GM12878 (cell line): ENCODE data around the gene SEPSECS.

ENCODE experiments used
- CBX5 ChIP-seq: sonication (generic); IDR thresholded peaks from 2 replicates; pipeline ENCODE4 v1.6.1; 2016; ENCODE audit warnings: low read depth, moderate library complexity, mild to moderate bottlenecking, inconsistent platforms
- CREM ChIP-seq: IDR thresholded peaks from 2 replicates; pipeline ENCODE4 v1.6.1; 2014; ENCODE audit warnings: antibody characterized with exemption, low read depth
- DPF2 ChIP-seq: fragments of 450-650 bp; IDR thresholded peaks from 2 replicates; pipeline ENCODE4 v1.6.1; 2017; ENCODE audit warnings: mild to moderate bottlenecking
- EP300 ChIP-seq, 2 experiments: fragments of 150-350 bp in 1 of 2; IDR thresholded peaks; 2 replicates each; pipeline ENCODE4 v1.6.1; 2011 to 2012; ENCODE audit warnings: low read depth in 2 of 2, low read length in 2 of 2, borderline replicate concordance in 1 of 2, improper control_type of control experiment in 1 of 2, inconsistent platforms in 1 of 2; ENCODE audit not compliant: control insufficient read depth in 1 of 2
- NR2C1 ChIP-seq: fragments of 450-650 bp; IDR thresholded peaks from 2 replicates; pipeline ENCODE4 v1.6.1; 2017; ENCODE audit warnings: antibody characterized with exemption, mild to moderate bottlenecking, moderate library complexity
- POLR2A ChIP-seq: IDR thresholded peaks from 2 replicates; pipeline ENCODE4 v1.6.1; 2011; ENCODE audit warnings: low read depth, mild to moderate bottlenecking, low read length
- RFX5 ChIP-seq: IDR thresholded peaks from 2 replicates; pipeline ENCODE4 v1.6.1; 2011; ENCODE audit warnings: low read depth, low read length, improper control_type of control experiment
- SREBF2 ChIP-seq: IDR thresholded peaks from 2 replicates; pipeline ENCODE4 v1.6.1; 2012; ENCODE audit warnings: mild to moderate bottlenecking, low read length
- STAT1 ChIP-seq: fragments of 450-650 bp; conservative IDR thresholded peaks from 2 replicates; pipeline ENCODE4 v1.6.1; 2014; ENCODE audit warnings: antibody characterized with exemption, mild to moderate bottlenecking
- TAF1 ChIP-seq: IDR thresholded peaks from 2 replicates; pipeline ENCODE4 v1.6.1; 2011; ENCODE audit warnings: mild to moderate bottlenecking, low read depth, low read length, borderline replicate concordance
- WRNIP1 ChIP-seq: IDR thresholded peaks from 2 replicates; pipeline ENCODE4 v1.6.1; 2011; ENCODE audit warnings: low read depth, low read length, improper control_type of control experiment, borderline replicate concordance
- TF ChIP-seq, protein P1 (sequence below), 3 experiments: IDR thresholded peaks in 2 of 3; conservative IDR thresholded peaks in 1 of 3; 2 replicates each; pipeline ENCODE4 v1.5.1; 2011; ENCODE audit warnings: low read depth in 3 of 3, low read length in 3 of 3, mild to moderate bottlenecking in 3 of 3, control low read depth in 2 of 3, moderate library complexity in 2 of 3, inconsistent platforms in 1 of 3, mixed read lengths in 1 of 3; ENCODE audit not compliant: control insufficient read depth in 2 of 3, insufficient read depth in 1 of 3; ENCODE audit errors: extremely low read depth in 1 of 3
- TF ChIP-seq, protein P2 (sequence below): IDR thresholded peaks from 2 replicates; pipeline ENCODE4 v1.6.1; 2012; ENCODE audit warnings: low read length, inconsistent platforms
- TF ChIP-seq, protein P3 (sequence below): IDR thresholded peaks from 2 replicates; pipeline ENCODE4 v1.6.1; 2011; ENCODE audit warnings: low read depth, low read length, improper control_type of control experiment, borderline replicate concordance

DNA sequence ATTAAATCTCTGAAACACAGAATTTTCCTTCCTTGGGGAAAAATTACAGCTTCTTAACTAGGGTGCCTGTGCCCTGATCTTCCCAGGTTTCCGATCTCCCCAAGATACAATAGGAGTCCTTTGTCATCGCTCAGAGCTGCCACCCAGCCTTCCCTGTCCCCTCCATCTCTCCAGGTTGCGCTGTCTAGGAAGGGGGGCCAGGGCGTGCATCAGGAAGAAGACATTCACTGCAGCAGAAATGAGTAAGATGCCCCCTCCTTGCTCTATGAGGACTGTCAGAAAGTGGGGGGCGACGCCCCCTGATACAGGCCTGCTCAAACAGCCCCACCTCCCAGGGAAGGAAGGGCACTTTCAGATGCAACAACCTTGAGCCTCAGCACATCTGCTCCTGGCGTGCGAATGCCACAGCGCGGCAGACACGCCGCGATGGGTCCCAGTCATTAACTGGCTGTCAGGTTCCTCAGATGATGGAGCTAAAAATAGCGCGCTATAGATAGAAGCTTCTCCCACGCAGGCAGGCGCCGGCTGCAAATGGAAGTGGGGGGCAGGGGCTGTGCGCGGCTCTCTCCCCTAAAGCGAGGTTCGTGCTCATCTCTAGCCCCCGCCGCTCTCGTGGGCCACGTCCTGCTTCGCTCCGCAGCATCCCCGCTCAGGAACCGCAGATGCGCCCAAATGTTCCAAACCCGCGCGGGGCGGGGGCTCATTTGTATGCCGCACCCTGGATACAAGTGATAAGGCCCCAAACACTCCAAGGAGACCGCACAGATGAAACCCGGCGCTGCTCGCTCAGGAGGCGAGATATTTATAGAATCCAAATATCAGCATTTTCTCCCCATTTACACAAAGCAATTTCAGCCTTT, 71.9 kb downstream of the SEPSECS start:
- no peak for TF ChIP-seq STAT1
- TF ChIP-seq, protein P1, sequence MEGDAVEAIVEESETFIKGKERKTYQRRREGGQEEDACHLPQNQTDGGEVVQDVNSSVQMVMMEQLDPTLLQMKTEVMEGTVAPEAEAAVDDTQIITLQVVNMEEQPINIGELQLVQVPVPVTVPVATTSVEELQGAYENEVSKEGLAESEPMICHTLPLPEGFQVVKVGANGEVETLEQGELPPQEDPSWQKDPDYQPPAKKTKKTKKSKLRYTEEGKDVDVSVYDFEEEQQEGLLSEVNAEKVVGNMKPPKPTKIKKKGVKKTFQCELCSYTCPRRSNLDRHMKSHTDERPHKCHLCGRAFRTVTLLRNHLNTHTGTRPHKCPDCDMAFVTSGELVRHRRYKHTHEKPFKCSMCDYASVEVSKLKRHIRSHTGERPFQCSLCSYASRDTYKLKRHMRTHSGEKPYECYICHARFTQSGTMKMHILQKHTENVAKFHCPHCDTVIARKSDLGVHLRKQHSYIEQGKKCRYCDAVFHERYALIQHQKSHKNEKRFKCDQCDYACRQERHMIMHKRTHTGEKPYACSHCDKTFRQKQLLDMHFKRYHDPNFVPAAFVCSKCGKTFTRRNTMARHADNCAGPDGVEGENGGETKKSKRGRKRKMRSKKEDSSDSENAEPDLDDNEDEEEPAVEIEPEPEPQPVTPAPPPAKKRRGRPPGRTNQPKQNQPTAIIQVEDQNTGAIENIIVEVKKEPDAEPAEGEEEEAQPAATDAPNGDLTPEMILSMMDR (IDR thresholded peaks at IDR 0.05 in 2 of 3, conservative IDR thresholded peaks at IDR 0.05 in 1 of 3; ENCODE audit: control insufficient read depth in 2 of 3, extremely low read depth in 1 of 3, insufficient read depth in 1 of 3, low read depth in 3 of 3, low read length in 3 of 3) = no peak
- TF ChIP-seq CBX5 = no peak
- TF ChIP-seq RFX5 = no peak
- no peak for TF ChIP-seq EP300 (IDR thresholded peaks at IDR 0.05; ENCODE audit: borderline replicate concordance in 1 of 2, control insufficient read depth in 1 of 2, low read depth in 2 of 2, low read length in 2 of 2)
- no peak for TF ChIP-seq SREBF2
- TF ChIP-seq POLR2A = no peak
- no peak for TF ChIP-seq NR2C1
- TF ChIP-seq WRNIP1 = no peak
- TF ChIP-seq CREM = no peak
- TF ChIP-seq, protein P2, sequence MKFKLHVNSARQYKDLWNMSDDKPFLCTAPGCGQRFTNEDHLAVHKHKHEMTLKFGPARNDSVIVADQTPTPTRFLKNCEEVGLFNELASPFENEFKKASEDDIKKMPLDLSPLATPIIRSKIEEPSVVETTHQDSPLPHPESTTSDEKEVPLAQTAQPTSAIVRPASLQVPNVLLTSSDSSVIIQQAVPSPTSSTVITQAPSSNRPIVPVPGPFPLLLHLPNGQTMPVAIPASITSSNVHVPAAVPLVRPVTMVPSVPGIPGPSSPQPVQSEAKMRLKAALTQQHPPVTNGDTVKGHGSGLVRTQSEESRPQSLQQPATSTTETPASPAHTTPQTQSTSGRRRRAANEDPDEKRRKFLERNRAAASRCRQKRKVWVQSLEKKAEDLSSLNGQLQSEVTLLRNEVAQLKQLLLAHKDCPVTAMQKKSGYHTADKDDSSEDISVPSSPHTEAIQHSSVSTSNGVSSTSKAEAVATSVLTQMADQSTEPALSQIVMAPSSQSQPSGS = no peak
- TF ChIP-seq TAF1 = no peak
- TF ChIP-seq, protein P3, sequence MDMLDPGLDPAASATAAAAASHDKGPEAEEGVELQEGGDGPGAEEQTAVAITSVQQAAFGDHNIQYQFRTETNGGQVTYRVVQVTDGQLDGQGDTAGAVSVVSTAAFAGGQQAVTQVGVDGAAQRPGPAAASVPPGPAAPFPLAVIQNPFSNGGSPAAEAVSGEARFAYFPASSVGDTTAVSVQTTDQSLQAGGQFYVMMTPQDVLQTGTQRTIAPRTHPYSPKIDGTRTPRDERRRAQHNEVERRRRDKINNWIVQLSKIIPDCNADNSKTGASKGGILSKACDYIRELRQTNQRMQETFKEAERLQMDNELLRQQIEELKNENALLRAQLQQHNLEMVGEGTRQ = no peak
- TF ChIP-seq DPF2 = no peak
